GM23338 (cell line): Measurements from ENCODE around the gene SRGAP1. TPM values are rescaled to one million over a fixed set of nuclear protein-coding genes. Genes with fewer than 3 reads are reported as not detected.

ENCODE experiments used
- ATAC-seq: fragments of 200-7000 bp; cut with Tn5 transposase; 3 replicates; pipeline ENCODE4 v1.9.1; 2020
- DNase-seq: peaks from one replicate; pipeline ENCODE4 v3.0.0-alpha.2; 2015; ENCODE audit warnings: low spot score
- H2AFZ ChIP-seq: fragments of 200-600 bp; sonication (generic); 2 replicates; pipeline ENCODE4 v1.8.0; 2016; ENCODE audit warnings: antibody characterized with exemption, mild to moderate bottlenecking, moderate library complexity
- H3F3A ChIP-seq: fragments of 200-600 bp; sonication (generic); replicated peaks from 2 replicates; pipeline ENCODE4 v1.8.0; 2017; ENCODE audit warnings: antibody characterized with exemption, mixed run types, low read depth
- H3K27ac ChIP-seq: fragments of 200-600 bp; sonication (generic); 2 replicates; pipeline ENCODE4 v1.6.1; 2016; ENCODE audit warnings: low read depth
- H3K27me3 ChIP-seq: fragments of 200-600 bp; sonication (generic); 2 replicates; pipeline ENCODE4 v1.8.0; 2016; ENCODE audit warnings: mild to moderate bottlenecking, mixed run types, moderate library complexity; ENCODE audit not compliant: insufficient read depth
- H3K36me3 ChIP-seq: fragments of 200-600 bp; sonication (generic); 2 replicates; pipeline ENCODE4 v1.8.0; 2016; ENCODE audit warnings: mild to moderate bottlenecking; ENCODE audit not compliant: insufficient read depth
- H3K4me1 ChIP-seq: fragments of 200-600 bp; sonication (generic); 2 replicates; pipeline ENCODE4 v1.8.0; 2016; ENCODE audit warnings: mild to moderate bottlenecking, moderate library complexity; ENCODE audit not compliant: insufficient read depth
- H3K4me2 ChIP-seq: fragments of 200-600 bp; sonication (generic); 2 replicates; pipeline ENCODE4 v1.7.1; 2017; ENCODE audit warnings: mixed run types
- H3K4me3 ChIP-seq: fragments of 200-600 bp; sonication (generic); 2 replicates; pipeline ENCODE4 v1.6.1; 2016; ENCODE audit warnings: mixed run types
- H3K79me2 ChIP-seq: fragments of 200-600 bp; sonication (generic); replicated peaks from 2 replicates; pipeline ENCODE4 v1.8.0; 2017; ENCODE audit warnings: mild to moderate bottlenecking; ENCODE audit not compliant: insufficient read depth
- H3K9me2 ChIP-seq: fragments of 200-600 bp; sonication (generic); 2 replicates; pipeline ENCODE4 v1.8.0; 2017; ENCODE audit not compliant: insufficient read depth
- H4K20me1 ChIP-seq: fragments of 200-600 bp; sonication (generic); replicated peaks from 2 replicates; pipeline ENCODE4 v1.8.0; 2017; ENCODE audit warnings: mild to moderate bottlenecking; ENCODE audit not compliant: insufficient read depth
- H3K27ac Mint-ChIP-seq: 2 replicates; pipeline ENCODE4 v1.8.0; 2020; ENCODE audit warnings: inconsistent platforms, mild to moderate bottlenecking, moderate library complexity, mixed read lengths
- H3K27me3 Mint-ChIP-seq: 3 replicates; pipeline ENCODE4 v1.8.0; 2022; ENCODE audit warnings: low read depth, mild to moderate bottlenecking, moderate library complexity, mixed read lengths, inconsistent platforms; ENCODE audit not compliant: insufficient read depth, poor library complexity
- H3K36me3 Mint-ChIP-seq: 3 replicates; pipeline ENCODE4 v1.8.0; 2021; ENCODE audit warnings: low read depth, mild to moderate bottlenecking, inconsistent platforms, moderate library complexity, mixed read lengths
- H3K4me1 Mint-ChIP-seq: 3 replicates; pipeline ENCODE4 v1.8.0; 2020; ENCODE audit warnings: mild to moderate bottlenecking, inconsistent platforms, mixed read lengths
- H3K4me3 Mint-ChIP-seq: 3 replicates; pipeline ENCODE4 v1.8.0; 2021; ENCODE audit warnings: moderate library complexity, mild to moderate bottlenecking, inconsistent platforms, mixed read lengths
- H3K9me3 Mint-ChIP-seq: 3 replicates; pipeline ENCODE4 v1.8.0; 2020; ENCODE audit warnings: moderate library complexity, mild to moderate bottlenecking, inconsistent platforms, mixed read lengths
- EZH2 ChIP-seq: fragments of 200-600 bp; sonication (generic); IDR thresholded peaks from one replicate; pipeline ENCODE4 v1.8.0; 2017; ENCODE audit warnings: antibody characterized with exemption, mild to moderate bottlenecking, low read depth; ENCODE audit not compliant: unreplicated experiment
- EZH2phosphoT487 ChIP-seq: fragments of 200-600 bp; sonication (generic); IDR thresholded peaks from one replicate; pipeline ENCODE4 v1.8.1; 2018; ENCODE audit warnings: antibody characterized with exemption; ENCODE audit not compliant: unreplicated experiment
- JUNB ChIP-seq: IDR thresholded peaks from one replicate; pipeline ENCODE4 v1.6.1; 2016; ENCODE audit warnings: antibody characterized with exemption; ENCODE audit not compliant: unreplicated experiment
- NANOG ChIP-seq: IDR thresholded peaks from 2 replicates; pipeline ENCODE4 v1.6.1; 2016; ENCODE audit warnings: antibody characterized with exemption, borderline replicate concordance
- POLR2AphosphoS5 ChIP-seq: IDR thresholded peaks from 2 replicates; pipeline ENCODE4 v1.6.1; 2016; ENCODE audit warnings: antibody characterized with exemption, low read depth
- STAT1 ChIP-seq: IDR thresholded peaks from one replicate; pipeline ENCODE4 v1.6.1; 2016; ENCODE audit warnings: antibody characterized with exemption; ENCODE audit not compliant: unreplicated experiment
- ZNF114 ChIP-seq: fragments of 250-450 bp; sonication (Bioruptor Pico); IDR thresholded peaks from 2 replicates; pipeline ENCODE4 v1.5.0; 2020; ENCODE audit warnings: mild to moderate bottlenecking, moderate library complexity
- polyA plus RNA-seq: library from polyadenylated mRNA; unstranded; fragments of >200 nt; fragmentation: Nextera tagmentation; extraction: Ambion mirVana; gene quantifications from 2 replicates; pipeline ENCODE4 v1.2.1, GENCODE V29; 2016
- total RNA-seq: library from RNA; depleted of rRNA; stranded (reverse); fragments of >200 nt; shearing (Covaris generic); gene quantifications from 2 replicates; pipeline ENCODE4 v1.2.3, GENCODE V29; 2014
- TF ChIP-seq, protein P1 (sequence below): fragments of 250-450 bp; sonication (Bioruptor Pico); IDR thresholded peaks from 2 replicates; pipeline ENCODE4 v1.5.0; 2020; ENCODE audit warnings: mild to moderate bottlenecking, moderate library complexity
- TF ChIP-seq, protein P2 (sequence below): IDR thresholded peaks from one replicate; pipeline ENCODE4 v1.6.1; 2018; ENCODE audit warnings: antibody characterized with exemption; ENCODE audit not compliant: unreplicated experiment

Gene SRGAP1
- total and polyA plus RNA-seq, 2 experiments from 2014 or later = 6.1 to 8.1 TPM

DNA sequence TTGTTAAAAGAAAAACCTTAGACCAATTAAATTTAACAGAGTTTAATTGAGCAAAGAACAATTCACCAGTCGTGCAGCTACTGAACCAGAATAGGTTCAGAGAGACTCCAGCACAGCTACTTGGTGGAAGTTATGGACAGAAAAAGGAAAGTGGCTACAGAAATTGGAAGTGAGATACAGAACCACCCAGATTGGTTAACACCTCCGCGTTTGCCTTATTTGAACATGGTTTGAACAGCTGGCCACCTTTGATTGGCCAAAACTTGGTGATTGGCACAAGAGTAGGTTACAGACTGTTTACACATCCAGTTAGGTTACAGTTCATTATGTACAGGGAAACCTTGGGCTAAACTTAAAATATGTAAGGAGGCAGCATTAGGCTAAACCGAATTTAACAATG is 54.9 kb downstream of the SRGAP1 start (continued):
- TF ChIP-seq, protein P1, sequence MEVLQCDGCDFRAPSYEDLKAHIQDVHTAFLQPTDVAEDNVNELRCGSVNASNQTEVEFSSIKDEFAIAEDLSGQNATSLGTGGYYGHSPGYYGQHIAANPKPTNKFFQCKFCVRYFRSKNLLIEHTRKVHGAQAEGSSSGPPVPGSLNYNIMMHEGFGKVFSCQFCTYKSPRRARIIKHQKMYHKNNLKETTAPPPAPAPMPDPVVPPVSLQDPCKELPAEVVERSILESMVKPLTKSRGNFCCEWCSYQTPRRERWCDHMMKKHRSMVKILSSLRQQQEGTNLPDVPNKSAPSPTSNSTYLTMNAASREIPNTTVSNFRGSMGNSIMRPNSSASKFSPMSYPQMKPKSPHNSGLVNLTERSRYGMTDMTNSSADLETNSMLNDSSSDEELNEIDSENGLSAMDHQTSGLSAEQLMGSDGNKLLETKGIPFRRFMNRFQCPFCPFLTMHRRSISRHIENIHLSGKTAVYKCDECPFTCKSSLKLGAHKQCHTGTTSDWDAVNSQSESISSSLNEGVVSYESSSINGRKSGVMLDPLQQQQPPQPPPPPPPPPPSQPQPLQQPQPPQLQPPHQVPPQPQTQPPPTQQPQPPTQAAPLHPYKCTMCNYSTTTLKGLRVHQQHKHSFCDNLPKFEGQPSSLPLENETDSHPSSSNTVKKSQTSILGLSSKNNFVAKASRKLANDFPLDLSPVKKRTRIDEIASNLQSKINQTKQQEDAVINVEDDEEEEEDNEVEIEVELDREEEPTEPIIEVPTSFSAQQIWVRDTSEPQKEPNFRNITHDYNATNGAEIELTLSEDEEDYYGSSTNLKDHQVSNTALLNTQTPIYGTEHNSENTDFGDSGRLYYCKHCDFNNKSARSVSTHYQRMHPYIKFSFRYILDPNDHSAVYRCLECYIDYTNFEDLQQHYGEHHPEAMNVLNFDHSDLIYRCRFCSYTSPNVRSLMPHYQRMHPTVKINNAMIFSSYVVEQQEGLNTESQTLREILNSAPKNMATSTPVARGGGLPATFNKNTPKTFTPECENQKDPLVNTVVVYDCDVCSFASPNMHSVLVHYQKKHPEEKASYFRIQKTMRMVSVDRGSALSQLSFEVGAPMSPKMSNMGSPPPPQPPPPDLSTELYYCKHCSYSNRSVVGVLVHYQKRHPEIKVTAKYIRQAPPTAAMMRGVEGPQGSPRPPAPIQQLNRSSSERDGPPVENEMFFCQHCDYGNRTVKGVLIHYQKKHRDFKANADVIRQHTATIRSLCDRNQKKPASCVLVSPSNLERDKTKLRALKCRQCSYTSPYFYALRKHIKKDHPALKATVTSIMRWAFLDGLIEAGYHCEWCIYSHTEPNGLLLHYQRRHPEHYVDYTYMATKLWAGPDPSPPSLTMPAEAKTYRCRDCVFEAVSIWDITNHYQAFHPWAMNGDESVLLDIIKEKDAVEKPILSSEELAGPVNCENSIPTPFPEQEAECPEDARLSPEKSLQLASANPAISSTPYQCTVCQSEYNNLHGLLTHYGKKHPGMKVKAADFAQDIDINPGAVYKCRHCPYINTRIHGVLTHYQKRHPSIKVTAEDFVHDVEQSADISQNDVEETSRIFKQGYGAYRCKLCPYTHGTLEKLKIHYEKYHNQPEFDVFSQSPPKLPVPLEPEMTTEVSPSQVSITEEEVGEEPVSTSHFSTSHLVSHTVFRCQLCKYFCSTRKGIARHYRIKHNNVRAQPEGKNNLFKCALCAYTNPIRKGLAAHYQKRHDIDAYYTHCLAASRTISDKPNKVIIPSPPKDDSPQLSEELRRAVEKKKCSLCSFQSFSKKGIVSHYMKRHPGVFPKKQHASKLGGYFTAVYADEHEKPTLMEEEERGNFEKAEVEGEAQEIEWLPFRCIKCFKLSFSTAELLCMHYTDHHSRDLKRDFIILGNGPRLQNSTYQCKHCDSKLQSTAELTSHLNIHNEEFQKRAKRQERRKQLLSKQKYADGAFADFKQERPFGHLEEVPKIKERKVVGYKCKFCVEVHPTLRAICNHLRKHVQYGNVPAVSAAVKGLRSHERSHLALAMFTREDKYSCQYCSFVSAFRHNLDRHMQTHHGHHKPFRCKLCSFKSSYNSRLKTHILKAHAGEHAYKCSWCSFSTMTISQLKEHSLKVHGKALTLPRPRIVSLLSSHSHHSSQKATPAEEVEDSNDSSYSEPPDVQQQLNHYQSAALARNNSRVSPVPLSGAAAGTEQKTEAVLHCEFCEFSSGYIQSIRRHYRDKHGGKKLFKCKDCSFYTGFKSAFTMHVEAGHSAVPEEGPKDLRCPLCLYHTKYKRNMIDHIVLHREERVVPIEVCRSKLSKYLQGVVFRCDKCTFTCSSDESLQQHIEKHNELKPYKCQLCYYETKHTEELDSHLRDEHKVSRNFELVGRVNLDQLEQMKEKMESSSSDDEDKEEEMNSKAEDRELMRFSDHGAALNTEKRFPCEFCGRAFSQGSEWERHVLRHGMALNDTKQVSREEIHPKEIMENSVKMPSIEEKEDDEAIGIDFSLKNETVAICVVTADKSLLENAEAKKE (CRISPR knock-in tag) = no peak
- TF ChIP-seq NANOG (no peak), EZH2phosphoT487 (no peak), EZH2 (no peak), STAT1 (no peak), POLR2AphosphoS5 (no peak), ZNF114 (CRISPR knock-in tag) (no peak)

DNA sequence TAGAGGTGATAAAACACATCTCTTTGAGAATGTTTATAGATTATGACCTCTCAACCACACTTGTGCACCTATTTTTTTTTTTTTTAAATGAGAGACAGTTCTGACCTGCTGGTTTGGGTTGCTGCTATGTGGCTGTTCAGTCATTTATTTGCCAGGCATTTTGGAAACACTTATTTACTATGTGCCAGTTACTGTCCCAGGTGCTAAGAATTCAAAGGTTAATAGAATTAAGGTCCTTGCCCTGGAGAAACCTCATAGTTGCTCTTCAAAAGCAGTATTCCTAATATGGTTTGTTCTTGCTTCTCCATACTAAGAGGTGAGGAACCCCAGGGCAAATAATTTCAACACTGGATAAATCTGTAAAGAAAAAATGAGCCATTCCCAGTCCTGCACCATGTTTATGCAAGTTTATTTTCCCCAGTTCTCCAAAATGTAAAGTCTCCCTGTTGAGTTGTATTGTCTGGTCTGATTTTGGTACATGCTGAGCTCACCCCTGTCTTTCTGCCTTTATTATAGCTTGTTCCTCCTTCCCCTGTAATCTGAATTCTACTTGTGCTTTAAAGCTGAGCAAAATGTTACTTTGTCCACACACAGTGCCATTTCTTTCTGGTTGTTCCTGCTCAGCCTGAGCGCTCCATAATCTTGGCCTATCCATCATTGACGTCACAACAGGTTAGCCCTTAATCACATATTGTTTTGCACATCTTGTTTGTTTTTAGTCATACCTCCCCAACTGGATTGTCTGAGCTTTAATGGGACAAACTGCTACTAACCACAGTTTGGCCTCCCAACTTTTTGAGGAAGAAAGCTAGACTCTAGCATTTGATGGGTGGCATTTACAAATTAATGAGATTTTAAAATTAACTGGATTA is 56.7 kb downstream of the SRGAP1 start:
- no peaks in the 10 kb centered on the region for H4K20me1 ChIP-seq
- H3K36me3 Mint-ChIP-seq = no peaks in the 10 kb centered on the region
- no peak for ATAC-seq

More for the DNA sequence above, 56.7 kb downstream of the SRGAP1 start:
- H3K4me3 ChIP-seq = no peak overlapping the region
- H3K27ac ChIP-seq = no peak overlapping the region
- Mint-ChIP-seq H3K27ac (no peak overlapping the region), H3K27me3 (no peaks in the 10 kb centered on the region), H3K4me3 (no peak overlapping the region), H3K4me1 (peaks cover 17% of the 10 kb centered on the region), H3K9me3 (no peaks in the 10 kb centered on the region)
- peaks cover 14% of the 10 kb centered on the region; the same call in 1 of the 2 replicates for H3K4me1 ChIP-seq
- H3K9me2 ChIP-seq = no peaks in the 10 kb centered on the region
- H3K79me2 ChIP-seq = 0 out of 2 replicates have a peak, but pooled peaks cover 6% of the 10 kb centered on the region
- no peaks in the 10 kb centered on the region for H3K27me3 ChIP-seq
- H3F3A ChIP-seq = no peaks in the 10 kb centered on the region
- no peak for DNase-seq
- TF ChIP-seq NANOG (no peak), ZNF114 (CRISPR knock-in tag) (no peak), POLR2AphosphoS5 (no peak), EZH2phosphoT487 (no peak), JUNB (no peak)
- TF ChIP-seq, protein P2, sequence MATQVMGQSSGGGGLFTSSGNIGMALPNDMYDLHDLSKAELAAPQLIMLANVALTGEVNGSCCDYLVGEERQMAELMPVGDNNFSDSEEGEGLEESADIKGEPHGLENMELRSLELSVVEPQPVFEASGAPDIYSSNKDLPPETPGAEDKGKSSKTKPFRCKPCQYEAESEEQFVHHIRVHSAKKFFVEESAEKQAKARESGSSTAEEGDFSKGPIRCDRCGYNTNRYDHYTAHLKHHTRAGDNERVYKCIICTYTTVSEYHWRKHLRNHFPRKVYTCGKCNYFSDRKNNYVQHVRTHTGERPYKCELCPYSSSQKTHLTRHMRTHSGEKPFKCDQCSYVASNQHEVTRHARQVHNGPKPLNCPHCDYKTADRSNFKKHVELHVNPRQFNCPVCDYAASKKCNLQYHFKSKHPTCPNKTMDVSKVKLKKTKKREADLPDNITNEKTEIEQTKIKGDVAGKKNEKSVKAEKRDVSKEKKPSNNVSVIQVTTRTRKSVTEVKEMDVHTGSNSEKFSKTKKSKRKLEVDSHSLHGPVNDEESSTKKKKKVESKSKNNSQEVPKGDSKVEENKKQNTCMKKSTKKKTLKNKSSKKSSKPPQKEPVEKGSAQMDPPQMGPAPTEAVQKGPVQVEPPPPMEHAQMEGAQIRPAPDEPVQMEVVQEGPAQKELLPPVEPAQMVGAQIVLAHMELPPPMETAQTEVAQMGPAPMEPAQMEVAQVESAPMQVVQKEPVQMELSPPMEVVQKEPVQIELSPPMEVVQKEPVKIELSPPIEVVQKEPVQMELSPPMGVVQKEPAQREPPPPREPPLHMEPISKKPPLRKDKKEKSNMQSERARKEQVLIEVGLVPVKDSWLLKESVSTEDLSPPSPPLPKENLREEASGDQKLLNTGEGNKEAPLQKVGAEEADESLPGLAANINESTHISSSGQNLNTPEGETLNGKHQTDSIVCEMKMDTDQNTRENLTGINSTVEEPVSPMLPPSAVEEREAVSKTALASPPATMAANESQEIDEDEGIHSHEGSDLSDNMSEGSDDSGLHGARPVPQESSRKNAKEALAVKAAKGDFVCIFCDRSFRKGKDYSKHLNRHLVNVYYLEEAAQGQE = no peak
- H3K4me2 ChIP-seq = no peak overlapping the region
- H2AFZ ChIP-seq = no peak overlapping the region
- H3K36me3 ChIP-seq = no peaks in the 10 kb centered on the region
